PFSK-1 (cell line): ENCODE results near the gene SFMBT2.

ENCODE experiments used
- FOXP2 ChIP-seq: optimal IDR thresholded peaks from 2 replicates; pipeline ENCODE3; 2011; ENCODE audit warnings: borderline replicate concordance, control low read depth, inconsistent platforms; ENCODE audit not compliant: insufficient read depth; ENCODE audit errors: extremely low read length, extremely low read depth
- POLR2AphosphoS5 ChIP-seq: IDR thresholded peaks from 2 replicates; pipeline ENCODE4 v1.6.1; 2012; ENCODE audit warnings: low read depth, mild to moderate bottlenecking, control low read depth, low read length, moderate library complexity
- REST ChIP-seq, 2 experiments: IDR thresholded peaks; 2 replicates each; pipeline versions ENCODE4 v1.6.1 to v1.8.0; 2011 to 2012; ENCODE audit warnings: low read depth in 2 of 2, low read length in 2 of 2, control low read depth in 1 of 2, inconsistent platforms in 1 of 2, mild to moderate bottlenecking in 1 of 2, moderate library complexity in 1 of 2; ENCODE audit not compliant: insufficient read depth in 1 of 2
- SIN3A ChIP-seq: IDR thresholded peaks from 2 replicates; pipeline ENCODE4 v1.6.1; 2012; ENCODE audit warnings: mild to moderate bottlenecking, low read length, moderate library complexity, borderline replicate concordance; ENCODE audit not compliant: insufficient read depth
- TAF1 ChIP-seq: IDR thresholded peaks from 2 replicates; pipeline ENCODE4 v1.6.1; 2012; ENCODE audit warnings: low read length, control low read depth, borderline replicate concordance; ENCODE audit not compliant: insufficient read depth

Gene SFMBT2

GRCh38 chr10:7377614-7378248 is 33.1 kb downstream of the SFMBT2 start:
- TF ChIP-seq FOXP2 (no peak), SIN3A (no peak), REST (IDR thresholded peaks at IDR 0.05; ENCODE audit: insufficient read depth in 1 of 2, low read depth in 2 of 2, low read length in 2 of 2) (no peak), POLR2AphosphoS5 (no peak), TAF1 (no peak)

GRCh38 chr10:7374795-7375194 is 36.0 kb downstream of the SFMBT2 start:
- no peak for TF ChIP-seq FOXP2
- no peak for TF ChIP-seq TAF1
- no peak for TF ChIP-seq REST (IDR thresholded peaks at IDR 0.05; ENCODE audit: insufficient read depth in 1 of 2, low read depth in 2 of 2, low read length in 2 of 2)
- TF ChIP-seq SIN3A: no peak
- no peak for TF ChIP-seq POLR2AphosphoS5

GRCh38 chr10:7373039-7373438 is 37.8 kb downstream of the SFMBT2 start:
- no peak for TF ChIP-seq TAF1
- TF ChIP-seq FOXP2: no peak
- TF ChIP-seq POLR2AphosphoS5: no peak
- TF ChIP-seq SIN3A: no peak
- TF ChIP-seq REST (IDR thresholded peaks at IDR 0.05; ENCODE audit: insufficient read depth in 1 of 2, low read depth in 2 of 2, low read length in 2 of 2): no peak

GRCh38 chr10:7372504-7372903 is 38.3 kb downstream of the SFMBT2 start:
- no peak for TF ChIP-seq POLR2AphosphoS5
- TF ChIP-seq SIN3A: no peak
- TF ChIP-seq FOXP2: no peak
- TF ChIP-seq REST (IDR thresholded peaks at IDR 0.05; ENCODE audit: insufficient read depth in 1 of 2, low read depth in 2 of 2, low read length in 2 of 2): no peak
- no peak for TF ChIP-seq TAF1

GRCh38 chr10:7370511-7370910 is 40.3 kb downstream of the SFMBT2 start:
- TF ChIP-seq POLR2AphosphoS5 (no peak), FOXP2 (no peak), SIN3A (no peak), TAF1 (no peak), REST (IDR thresholded peaks at IDR 0.05; ENCODE audit: insufficient read depth in 1 of 2, low read depth in 2 of 2, low read length in 2 of 2) (no peak)
